Large intestine (tissue), 3 donors: ENCODE results near the gene LRRC8D. TPM values are rescaled to one million over a fixed set of nuclear protein-coding genes. Genes with fewer than 3 reads are reported as not detected.

ENCODE experiments used
- DNase-seq, 2 donors: peaks; one replicate each; pipeline versions ENCODE4 v3.0.0 to v3.0.0-alpha.2; 2013
- H3K27ac ChIP-seq: one replicate; pipeline ENCODE4 v1.5.1; 2013; ENCODE audit warnings: low read length
- H3K27me3 ChIP-seq: 2 replicates; pipeline ENCODE4 v1.6.1; 2013; ENCODE audit warnings: low read length; ENCODE audit not compliant: control insufficient read depth, insufficient read depth
- H3K36me3 ChIP-seq: 2 replicates; pipeline ENCODE4 v1.6.1; 2013; ENCODE audit warnings: low read length; ENCODE audit not compliant: control insufficient read depth, insufficient read depth
- H3K4me1 ChIP-seq: one replicate; pipeline ENCODE4 v1.6.1; 2013; ENCODE audit warnings: low read length; ENCODE audit not compliant: control insufficient read depth, insufficient read depth
- H3K4me3 ChIP-seq: one replicate; pipeline ENCODE4 v1.5.1; 2013; ENCODE audit warnings: low read length
- H3K9me3 ChIP-seq: one replicate; pipeline ENCODE4 v1.6.1; 2013; ENCODE audit warnings: mild to moderate bottlenecking, low read depth, low read length, moderate library complexity; ENCODE audit not compliant: control insufficient read depth
- WGBS: methylation state at CpG from one replicate; pipeline ENCODE4 v1.1.5; 2013; ENCODE audit warnings: low lambda C conversion rate; ENCODE audit not compliant: insufficient coverage; 5-methylcytosine and 5-hydroxymethylcytosine counted together
- polyA plus RNA-seq: library from polyadenylated mRNA; unstranded; fragments of 120-200 nt; gene quantifications from one replicate; pipeline ENCODE4 v1.2.1, GENCODE V29; 2013

LRRC8D gene
- polyA plus RNA-seq, 1 donor: 33.3 TPM

- no peak overlapping the region for H3K27ac ChIP-seq
- no peak for DNase-seq
- peaks cover 19% of the 10 kb centered on the region for H3K4me1 ChIP-seq
- no CpG with 5 or more reads among the region's 1 CpG for WGBS
- H3K36me3 ChIP-seq: no peaks in the 10 kb centered on the region
- no peak overlapping the region for H3K4me3 ChIP-seq
- no peaks in the 10 kb centered on the region for H3K9me3 ChIP-seq
- no peaks in the 10 kb centered on the region for H3K27me3 ChIP-seq
Observed at GRCh38 chr1:89946532-89946931, 125.7 kb downstream of the LRRC8D start.

- no peak overlapping the region for H3K27ac ChIP-seq
- peaks cover 17% of the 10 kb centered on the region for H3K4me1 ChIP-seq
- DNase-seq: no peak
- no peaks in the 10 kb centered on the region for H3K9me3 ChIP-seq
- no peaks in the 10 kb centered on the region for H3K27me3 ChIP-seq
- no peak overlapping the region for H3K4me3 ChIP-seq
- no CpG with 5 or more reads among the region's 6 CpGs for WGBS
- no peaks in the 10 kb centered on the region for H3K36me3 ChIP-seq
Observed at GRCh38 chr1:89948722-89949345, 128.0 kb downstream of the LRRC8D start.

GRCh38 chr1:89949991-89950624 lies 129.3 kb downstream of the LRRC8D start:
- no CpG with 5 or more reads among the region's 1 CpG for WGBS
- DNase-seq: peak in 1 of 2 donors; percentile 72
- Histone ChIP-seq H3K9me3 (no peaks in the 10 kb centered on the region), H3K4me3 (no peak overlapping the region), H3K27me3 (no peaks in the 10 kb centered on the region), H3K4me1 (peaks cover 18% of the 10 kb centered on the region), H3K27ac (peak overlapping the region; percentile 81), H3K36me3 (no peaks in the 10 kb centered on the region)

- Histone ChIP-seq H3K36me3 (no peaks in the 10 kb centered on the region), H3K27ac (peak overlapping the region; percentile 81), H3K4me3 (no peak overlapping the region), H3K4me1 (peaks cover 24% of the 10 kb centered on the region), H3K9me3 (no peaks in the 10 kb centered on the region), H3K27me3 (no peaks in the 10 kb centered on the region)
- no peak for DNase-seq
- WGBS: 100% methylated on average over 1 of the region's 2 CpGs
Observed at GRCh38 chr1:89950703-89951102, 129.9 kb downstream of the LRRC8D start.

DNA sequence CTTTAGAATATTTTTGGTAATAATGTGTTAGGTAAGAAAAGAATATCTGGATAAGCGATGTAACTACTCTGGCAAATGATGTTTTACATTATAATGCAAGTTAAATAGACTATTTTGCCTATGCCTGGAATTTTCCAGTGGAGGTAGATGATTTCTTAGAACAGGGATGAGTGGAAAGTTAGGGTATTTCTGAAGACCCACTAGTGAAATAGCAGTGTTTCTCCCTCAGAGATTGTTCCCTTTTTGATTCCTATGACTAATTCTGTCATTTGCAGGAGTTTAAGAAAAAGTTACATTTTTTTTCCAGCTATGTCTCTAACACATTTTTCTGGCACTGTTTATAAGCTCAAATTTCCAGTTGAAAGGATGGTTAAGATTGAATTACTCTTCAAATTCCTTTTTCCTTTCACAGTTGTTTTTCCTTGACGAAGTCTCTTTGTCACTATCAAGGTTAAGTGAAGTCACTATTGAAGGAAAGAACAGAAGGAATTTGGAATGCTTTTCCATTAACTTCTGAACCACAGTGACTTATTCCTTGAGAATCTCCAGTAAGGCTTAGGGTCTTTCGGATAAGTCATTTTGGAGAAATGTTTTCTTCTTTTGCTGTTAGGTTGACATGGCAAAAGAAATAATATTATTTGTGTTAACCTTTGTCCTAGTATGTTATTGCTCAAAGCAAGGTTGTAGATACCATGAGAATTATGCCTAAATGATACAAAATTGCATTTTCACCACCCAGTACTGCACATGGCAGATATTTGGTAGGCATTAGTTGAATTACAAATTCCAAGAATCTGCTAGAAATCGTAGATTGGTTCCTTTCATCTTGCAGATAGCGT lies 131.2 kb downstream of the LRRC8D start:
- WGBS: 90% methylated on average over 2 of the region's 5 CpGs

DNA sequence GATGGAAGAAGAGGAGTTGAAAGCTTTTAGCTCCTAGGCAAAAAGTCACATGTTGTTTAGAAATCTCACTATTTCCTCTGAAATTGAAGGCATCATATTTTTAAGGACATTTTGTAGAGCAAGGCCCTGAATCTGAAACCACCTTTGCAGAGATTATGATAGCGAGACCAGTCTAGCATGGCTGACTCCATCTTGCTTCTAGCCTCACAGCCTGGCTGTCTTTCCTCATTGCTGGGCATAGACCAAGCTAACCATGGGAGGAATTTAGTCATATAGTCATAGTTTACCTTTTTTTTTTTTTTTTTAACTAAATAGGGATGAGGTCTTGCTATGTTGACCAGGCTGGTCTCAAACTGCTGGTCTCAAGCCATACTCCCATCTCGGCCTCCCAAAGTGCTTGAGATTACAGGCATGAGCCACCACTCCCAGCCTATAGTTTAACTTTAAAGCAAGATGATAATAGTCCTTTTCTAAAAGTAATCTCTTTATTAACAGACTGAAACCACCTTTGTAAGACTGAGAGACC lies 131.8 kb downstream of the LRRC8D start:
- DNase-seq: no peak
- no CpG with 5 or more reads among the region's 2 CpGs for WGBS
- no peaks in the 10 kb centered on the region for H3K27me3 ChIP-seq
- H3K27ac ChIP-seq: peak overlapping the region; percentile 72
- no peak overlapping the region for H3K4me3 ChIP-seq
- H3K9me3 ChIP-seq: no peaks in the 10 kb centered on the region
- no peaks in the 10 kb centered on the region for H3K36me3 ChIP-seq
- H3K4me1 ChIP-seq: peaks cover 29% of the 10 kb centered on the region

More for the DNA sequence above, 131.2 kb downstream of the LRRC8D start:
- DNase-seq: no peak
- Histone ChIP-seq H3K9me3 (no peaks in the 10 kb centered on the region), H3K4me1 (peaks cover 29% of the 10 kb centered on the region), H3K27ac (peak overlapping the region; percentile 81), H3K27me3 (no peaks in the 10 kb centered on the region), H3K36me3 (no peaks in the 10 kb centered on the region), H3K4me3 (no peak overlapping the region)

DNA sequence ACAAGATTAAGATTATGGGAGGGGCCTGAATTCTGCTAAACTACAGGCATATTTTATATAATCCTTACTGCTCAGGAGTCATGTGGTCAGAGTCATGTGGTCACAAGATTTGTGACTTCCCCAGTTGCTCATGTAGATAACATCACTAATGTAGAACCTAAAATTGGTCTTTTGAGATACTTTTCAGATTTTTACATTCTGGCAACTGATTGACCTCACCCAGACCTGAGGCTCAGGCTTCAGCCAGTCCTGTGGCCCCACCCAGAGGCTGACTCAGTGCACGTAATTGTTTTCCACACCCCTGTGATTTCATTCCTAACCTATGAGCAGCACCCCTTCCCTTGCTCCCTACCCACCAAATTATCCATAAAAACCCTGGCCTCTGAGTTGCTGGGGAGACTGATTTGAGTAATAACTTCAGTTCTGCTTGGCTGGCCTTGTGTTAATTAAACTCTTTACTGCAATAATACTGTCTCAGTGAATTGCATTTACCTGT lies 132.3 kb downstream of the LRRC8D start:
- Histone ChIP-seq H3K9me3 (no peaks in the 10 kb centered on the region), H3K36me3 (no peaks in the 10 kb centered on the region), H3K27ac (peak overlapping the region; percentile 72), H3K27me3 (no peaks in the 10 kb centered on the region), H3K4me1 (peaks cover 29% of the 10 kb centered on the region), H3K4me3 (no peak overlapping the region)
- WGBS: no CpG with 5 or more reads among the region's 1 CpG
- peak; percentile 58 to 71 for DNase-seq

- H3K36me3 ChIP-seq: no peaks in the 10 kb centered on the region
- no peak overlapping the region for H3K4me3 ChIP-seq
- no peaks in the 10 kb centered on the region for H3K9me3 ChIP-seq
- peak overlapping the region; percentile 16 for H3K27ac ChIP-seq
- no peaks in the 10 kb centered on the region for H3K27me3 ChIP-seq
- H3K4me1 ChIP-seq: peaks cover 29% of the 10 kb centered on the region
- no CpG with 5 or more reads among the region's 1 CpG for WGBS
- DNase-seq: no peak
Observed at GRCh38 chr1:89953929-89954328, 133.1 kb downstream of the LRRC8D start.

DNA sequence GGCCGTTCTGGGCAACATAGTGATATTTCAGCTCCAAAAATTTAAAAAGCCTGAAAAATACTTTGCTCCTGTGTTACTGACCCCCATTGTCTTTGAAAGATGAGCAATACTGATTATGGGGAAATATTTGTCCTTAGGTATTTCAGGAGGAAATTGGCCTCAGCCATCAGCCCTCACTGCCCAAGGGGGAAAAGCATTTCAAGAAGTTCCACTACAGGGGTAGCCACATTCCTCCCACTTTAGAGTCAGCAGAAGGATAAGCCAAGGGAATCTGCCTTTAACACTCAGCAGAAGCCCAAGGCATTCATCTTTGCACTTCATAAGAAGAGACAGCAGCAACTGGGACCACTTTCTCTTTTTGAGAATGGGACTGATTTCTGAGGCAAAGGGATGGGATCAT lies 133.6 kb downstream of the LRRC8D start:
- 100% methylated on average over 1 of the region's 1 CpG for WGBS
- H3K27me3 ChIP-seq: no peaks in the 10 kb centered on the region
- no peaks in the 10 kb centered on the region for H3K36me3 ChIP-seq
- DNase-seq: no peak
- no peaks in the 10 kb centered on the region for H3K9me3 ChIP-seq
- peak overlapping the region; percentile 69 for H3K27ac ChIP-seq
- no peak overlapping the region for H3K4me3 ChIP-seq
- H3K4me1 ChIP-seq: peaks cover 29% of the 10 kb centered on the region
